MCF 10A (cell line): ENCODE data around the gene MYADML2. TPM values are rescaled to one million over a fixed set of nuclear protein-coding genes. Genes with fewer than 3 reads are reported as not detected.

Experiments
- BruUV-seq: library from RNA; stranded (reverse); fragments of 400-500 nt; replicated peaks from 2 replicates; lab custom pipeline; 2021; lab: Mats Ljungman, UMichigan
- CTCF ChIA-PET: fragments of 300-600 bp; sonication (Branson Sonifier 250); formaldehyde crosslinking; extraction: SDS; loops from one replicate; lab custom pipeline; 2021; ENCODE audit warnings: antibody characterized with exemption, inconsistent platforms; lab: Yijun Ruan, JAX
- POLR2A ChIA-PET: fragments of 300-600, 350-650 bp; sonication (Branson Sonifier 250); formaldehyde crosslinking; extraction: SDS; loops from one replicate; lab custom pipeline; 2020; ENCODE audit warnings: antibody characterized with exemption, inconsistent platforms; lab: Yijun Ruan, JAX
- DNase-seq: peaks from one replicate; pipeline ENCODE4 v3.0.0-alpha.2; 2018; ENCODE audit not compliant: unreplicated experiment
- H3K27ac Mint-ChIP-seq: one replicate; pipeline ENCODE4 v1.8.0; 2022; ENCODE audit warnings: mild to moderate bottlenecking, low read depth, mixed read lengths; ENCODE audit not compliant: unreplicated experiment
- H3K27me3 Mint-ChIP-seq: one replicate; pipeline ENCODE4 v1.8.0; 2022; ENCODE audit warnings: mixed read lengths; ENCODE audit not compliant: insufficient read depth, unreplicated experiment
- H3K36me3 Mint-ChIP-seq: one replicate; pipeline ENCODE4 v1.8.0; 2022; ENCODE audit warnings: mild to moderate bottlenecking, moderate library complexity, mixed read lengths; ENCODE audit not compliant: insufficient read depth, unreplicated experiment
- H3K4me1 Mint-ChIP-seq: one replicate; pipeline ENCODE4 v1.8.0; 2022; ENCODE audit warnings: mixed read lengths; ENCODE audit not compliant: insufficient read depth, unreplicated experiment
- H3K4me3 Mint-ChIP-seq: one replicate; pipeline ENCODE4 v1.8.0; 2022; ENCODE audit warnings: mild to moderate bottlenecking, moderate library complexity, mixed read lengths; ENCODE audit not compliant: unreplicated experiment
- H3K9me3 Mint-ChIP-seq: one replicate; pipeline ENCODE4 v1.8.0; 2022; ENCODE audit warnings: mixed read lengths; ENCODE audit not compliant: unreplicated experiment
- intact Hi-C: fragments of 100-400 bp; cut with micrococcal nuclease; formaldehyde crosslinking; loops from 2 replicates; pipeline ENCODE4 v1.14.1; 2022
- total RNA-seq: library from RNA; stranded (reverse); gene quantifications from 2 replicates; pipeline ENCODE4 v1.2.3, GENCODE V29; 2022
- TF ChIP-seq, protein P1 (sequence below): fragments of 200-600 bp; IDR thresholded peaks from one replicate; pipeline ENCODE4 v1.8.0; 2022; ENCODE audit warnings: antibody characterized with exemption, mild to moderate bottlenecking; ENCODE audit not compliant: unreplicated experiment

Gene MYADML2
- total RNA-seq, 1 experiment from 2014 or later = not detected

DNA sequence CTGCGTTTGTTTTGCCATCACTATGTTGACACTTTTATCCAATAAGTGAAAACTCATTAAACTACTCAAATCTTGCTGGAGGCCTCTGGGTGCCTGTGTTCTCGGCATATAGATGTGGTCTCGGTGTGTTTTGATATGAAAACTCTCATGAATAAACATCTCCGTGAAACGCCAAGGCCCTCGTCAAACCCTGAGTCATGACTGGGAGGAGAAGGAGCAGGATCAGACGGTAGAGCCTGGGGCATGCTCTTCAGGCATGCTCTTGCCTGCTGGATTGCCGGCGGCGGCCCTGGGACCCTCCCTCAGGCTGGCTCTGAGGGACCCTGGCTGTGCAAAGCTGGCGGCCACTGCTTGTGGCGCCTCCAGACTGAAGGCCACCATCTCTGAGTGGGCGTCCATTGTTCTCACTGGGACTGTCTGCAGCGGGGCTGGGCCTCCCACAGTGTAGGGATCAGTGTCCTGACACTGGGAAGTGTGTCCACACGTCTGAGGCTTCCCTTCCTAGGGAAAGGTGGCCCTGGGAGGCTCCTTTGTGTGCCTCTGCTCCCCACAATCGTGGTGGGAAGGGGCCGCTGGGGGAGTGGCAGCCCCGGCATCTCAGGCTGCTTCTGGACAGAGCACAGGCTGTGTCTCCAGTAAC is 46.7 kb downstream of the MYADML2 start:
- no peak overlapping the region for H3K27ac Mint-ChIP-seq
- TF ChIP-seq, protein P1, sequence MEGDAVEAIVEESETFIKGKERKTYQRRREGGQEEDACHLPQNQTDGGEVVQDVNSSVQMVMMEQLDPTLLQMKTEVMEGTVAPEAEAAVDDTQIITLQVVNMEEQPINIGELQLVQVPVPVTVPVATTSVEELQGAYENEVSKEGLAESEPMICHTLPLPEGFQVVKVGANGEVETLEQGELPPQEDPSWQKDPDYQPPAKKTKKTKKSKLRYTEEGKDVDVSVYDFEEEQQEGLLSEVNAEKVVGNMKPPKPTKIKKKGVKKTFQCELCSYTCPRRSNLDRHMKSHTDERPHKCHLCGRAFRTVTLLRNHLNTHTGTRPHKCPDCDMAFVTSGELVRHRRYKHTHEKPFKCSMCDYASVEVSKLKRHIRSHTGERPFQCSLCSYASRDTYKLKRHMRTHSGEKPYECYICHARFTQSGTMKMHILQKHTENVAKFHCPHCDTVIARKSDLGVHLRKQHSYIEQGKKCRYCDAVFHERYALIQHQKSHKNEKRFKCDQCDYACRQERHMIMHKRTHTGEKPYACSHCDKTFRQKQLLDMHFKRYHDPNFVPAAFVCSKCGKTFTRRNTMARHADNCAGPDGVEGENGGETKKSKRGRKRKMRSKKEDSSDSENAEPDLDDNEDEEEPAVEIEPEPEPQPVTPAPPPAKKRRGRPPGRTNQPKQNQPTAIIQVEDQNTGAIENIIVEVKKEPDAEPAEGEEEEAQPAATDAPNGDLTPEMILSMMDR = no peak
- no peak overlapping the region for H3K4me3 Mint-ChIP-seq
- intact Hi-C loops = no loop called here
- no TSS peak for BruUV-seq
- H3K9me3 Mint-ChIP-seq = no peaks in the 10 kb centered on the region
- peaks cover 16% of the 10 kb centered on the region for H3K4me1 Mint-ChIP-seq
- DNase-seq = no peak
- CTCF ChIA-PET = no interaction called here
- peaks cover 51% of the 10 kb centered on the region for H3K36me3 Mint-ChIP-seq
- no peaks in the 10 kb centered on the region for H3K27me3 Mint-ChIP-seq
- POLR2A ChIA-PET = interaction anchor here (1.0 to 1.3 kb wide), 2 partner anchors 8 to 10 kb away, joined by 3 read pairs; no protein-coding TSS in a partner anchor

DNA sequence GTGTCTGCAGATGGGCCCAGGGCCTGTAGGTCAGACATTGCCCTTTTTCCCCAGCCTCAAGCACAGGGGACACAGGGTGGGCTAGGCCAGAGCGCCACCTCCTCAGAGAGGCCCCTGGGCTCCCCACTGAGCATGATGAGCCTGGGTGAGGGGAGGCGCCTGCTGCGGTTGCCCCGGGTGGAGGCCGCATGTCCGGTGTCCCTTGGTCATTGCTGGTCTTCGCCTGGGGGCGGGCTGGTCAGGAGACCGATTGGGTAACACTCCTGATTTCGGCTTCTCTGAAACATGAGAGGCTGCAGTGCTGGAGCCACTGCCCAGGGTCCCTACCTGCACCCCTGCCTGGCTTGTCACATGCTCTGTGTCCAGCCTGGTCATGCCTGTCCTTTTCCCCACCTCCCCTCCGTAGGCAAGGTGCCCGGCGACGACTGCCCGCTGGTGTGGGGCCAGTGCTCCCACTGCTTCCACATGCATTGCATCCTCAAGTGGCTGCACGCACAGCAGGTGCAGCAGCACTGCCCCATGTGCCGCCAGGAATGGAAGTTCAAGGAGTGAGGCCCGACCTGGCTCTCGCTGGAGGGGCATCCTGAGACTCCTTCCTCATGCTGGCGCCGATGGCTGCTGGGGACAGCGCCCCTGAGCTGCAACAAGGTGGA is 47.4 kb downstream of the MYADML2 start:
- Mint-ChIP-seq H3K4me3 (no peak overlapping the region), H3K9me3 (no peaks in the 10 kb centered on the region), H3K4me1 (peaks cover 16% of the 10 kb centered on the region), H3K36me3 (peaks cover 58% of the 10 kb centered on the region), H3K27me3 (no peaks in the 10 kb centered on the region), H3K27ac (peak overlapping the region; percentile 66)
- DNase-seq = no peak
- intact Hi-C loops = no loop called here
- TF ChIP-seq, protein P1 = no peak
- ChIA-PET CTCF (no interaction called here), POLR2A (interaction anchor here (0.7 to 2.5 kb wide), 6 partner anchors 8 to 30 kb away, joined by 3 to 14 read pairs (median 4); no protein-coding TSS in a partner anchor)
- BruUV-seq = no TSS peak

DNA sequence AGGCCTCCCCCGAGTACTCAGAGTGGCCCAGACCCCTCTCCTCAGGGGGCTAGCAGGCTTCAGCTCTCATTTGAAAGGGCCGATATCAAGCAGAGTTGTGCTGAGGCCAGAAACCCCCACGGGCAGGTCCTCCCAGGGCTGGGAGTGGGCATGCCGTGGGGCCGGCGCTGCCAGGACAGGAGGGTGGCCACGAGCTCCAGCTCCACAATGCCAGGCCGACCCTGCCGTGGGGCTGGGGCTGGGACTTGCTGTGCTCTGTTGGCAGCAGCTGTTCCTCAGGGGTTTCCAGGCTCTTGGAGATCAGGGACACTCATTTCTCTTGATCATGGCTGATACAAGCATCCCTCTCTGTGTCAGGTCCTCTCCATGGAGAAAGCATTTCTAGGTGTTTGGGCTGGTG is 48.1 kb downstream of the MYADML2 start:
- TF ChIP-seq, protein P1 = no peak
- no peak for DNase-seq
- BruUV-seq = no TSS peak
- CTCF ChIA-PET = no interaction called here
- POLR2A ChIA-PET = interaction anchor here (0.5 to 2.5 kb wide), 6 partner anchors 13 to 29 kb away, joined by 3 to 14 read pairs (median 4); partner anchors contain the start of gene MAFG
- Mint-ChIP-seq H3K4me1 (peaks cover 16% of the 10 kb centered on the region), H3K27ac (peak overlapping the region; percentile 66), H3K4me3 (no peak overlapping the region), H3K27me3 (no peaks in the 10 kb centered on the region), H3K9me3 (no peaks in the 10 kb centered on the region), H3K36me3 (peaks cover 62% of the 10 kb centered on the region)
- intact Hi-C loops = no loop called here
